Trophoblast cell (in vitro differentiated cells and primary cell): ENCODE results near the gene GABARAPL1.

Source experiments
- DNase-seq, 2 donors: peaks; one replicate each; pipeline ENCODE4 v3.0.0-alpha.2; 2016
- H2AFZ ChIP-seq: 2 replicates; pipeline ENCODE4 v1.6.1; 2013; ENCODE audit warnings: low read length, moderate library complexity, mild to moderate bottlenecking; ENCODE audit not compliant: insufficient read depth, poor library complexity
- H2AK5ac ChIP-seq: 2 replicates; pipeline ENCODE4 v1.6.1; 2013; ENCODE audit warnings: mild to moderate bottlenecking, low read length
- H2BK120ac ChIP-seq: 2 replicates; pipeline ENCODE4 v1.6.1; 2013; ENCODE audit warnings: low read length, mild to moderate bottlenecking, moderate library complexity; ENCODE audit not compliant: insufficient read depth, poor library complexity
- H2BK12ac ChIP-seq: 2 replicates; pipeline ENCODE4 v1.6.1; 2013; ENCODE audit warnings: mild to moderate bottlenecking, low read length, moderate library complexity
- H2BK5ac ChIP-seq: 2 replicates; pipeline ENCODE4 v1.6.1; 2013; ENCODE audit warnings: low read length, low read depth, moderate library complexity, mild to moderate bottlenecking; ENCODE audit not compliant: poor library complexity
- H3K14ac ChIP-seq: 2 replicates; pipeline ENCODE4 v1.6.1; 2013; ENCODE audit warnings: mild to moderate bottlenecking, low read length
- H3K18ac ChIP-seq: 2 replicates; pipeline ENCODE4 v1.6.1; 2013; ENCODE audit warnings: mild to moderate bottlenecking, low read length
- H3K23ac ChIP-seq: 2 replicates; pipeline ENCODE4 v1.6.1; 2013; ENCODE audit warnings: low read length
- H3K27ac ChIP-seq: 2 replicates; pipeline ENCODE4 v1.5.1; 2013; ENCODE audit warnings: low read depth, mild to moderate bottlenecking, inconsistent platforms, low read length, moderate library complexity
- H3K27me3 ChIP-seq: 2 replicates; pipeline ENCODE4 v1.6.1; 2013; ENCODE audit warnings: inconsistent platforms, mild to moderate bottlenecking, low read length, moderate library complexity; ENCODE audit not compliant: insufficient read depth
- H3K36me3 ChIP-seq, 2 experiments: 1 replicate in 1 of 2; 2 replicates in 1 of 2; pipeline ENCODE4 v1.6.1; 2013; ENCODE audit warnings: low read length in 2 of 2, mild to moderate bottlenecking in 2 of 2, moderate library complexity in 1 of 2; ENCODE audit not compliant: insufficient read depth in 2 of 2, control insufficient read depth in 1 of 2
- H3K4ac ChIP-seq: 2 replicates; pipeline ENCODE4 v1.6.1; 2013; ENCODE audit warnings: low read depth, mild to moderate bottlenecking, low read length, moderate library complexity
- H3K4me1 ChIP-seq, 2 experiments: 1 replicate in 1 of 2; 2 replicates in 1 of 2; pipeline ENCODE4 v1.6.1; 2013; ENCODE audit warnings: low read length in 2 of 2, mild to moderate bottlenecking in 2 of 2, moderate library complexity in 1 of 2; ENCODE audit not compliant: insufficient read depth in 2 of 2, control insufficient read depth in 1 of 2
- H3K4me2 ChIP-seq: 2 replicates; pipeline ENCODE4 v1.6.1; 2013; ENCODE audit warnings: inconsistent platforms, mild to moderate bottlenecking, low read length, moderate library complexity
- H3K4me3 ChIP-seq: 2 replicates; pipeline ENCODE4 v1.5.1; 2013; ENCODE audit warnings: mild to moderate bottlenecking, low read depth, low read length, inconsistent platforms
- H3K79me1 ChIP-seq: one replicate; pipeline ENCODE4 v1.6.1; 2013; ENCODE audit warnings: low read length
- H3K79me2 ChIP-seq: 2 replicates; pipeline ENCODE4 v1.6.1; 2013; ENCODE audit warnings: low read length, mild to moderate bottlenecking; ENCODE audit not compliant: control insufficient read depth, insufficient read depth, poor library complexity
- H3K9ac ChIP-seq: 2 replicates; pipeline ENCODE4 v1.6.1; 2013; ENCODE audit warnings: mild to moderate bottlenecking, low read length
- H3K9me3 ChIP-seq: 2 replicates; pipeline ENCODE4 v1.6.1; 2013; ENCODE audit warnings: low read depth, mild to moderate bottlenecking, control low read depth, inconsistent platforms, low read length; ENCODE audit not compliant: insufficient read depth
- H4K12ac ChIP-seq: 2 replicates; pipeline ENCODE4 v1.6.1; 2013; ENCODE audit warnings: low read depth, mild to moderate bottlenecking, low read length, moderate library complexity
- H4K8ac ChIP-seq: 2 replicates; pipeline ENCODE4 v1.6.1; 2013; ENCODE audit warnings: low read depth, mild to moderate bottlenecking, low read length, moderate library complexity
- H4K91ac ChIP-seq: one replicate; pipeline ENCODE4 v1.6.1; 2013; ENCODE audit warnings: low read depth, mild to moderate bottlenecking, low read length, moderate library complexity
- WGBS: extraction: QIAGEN DNeasy Blood & Tissue Kit; methylation state at CpG from one replicate; pipeline ENCODE4 v1.1.7; 2013; ENCODE audit warnings: missing lambda C conversion rate; ENCODE audit not compliant: insufficient read length, insufficient coverage; ENCODE audit errors: extremely low coverage; 5-methylcytosine and 5-hydroxymethylcytosine counted together

The GABARAPL1 gene

DNA sequence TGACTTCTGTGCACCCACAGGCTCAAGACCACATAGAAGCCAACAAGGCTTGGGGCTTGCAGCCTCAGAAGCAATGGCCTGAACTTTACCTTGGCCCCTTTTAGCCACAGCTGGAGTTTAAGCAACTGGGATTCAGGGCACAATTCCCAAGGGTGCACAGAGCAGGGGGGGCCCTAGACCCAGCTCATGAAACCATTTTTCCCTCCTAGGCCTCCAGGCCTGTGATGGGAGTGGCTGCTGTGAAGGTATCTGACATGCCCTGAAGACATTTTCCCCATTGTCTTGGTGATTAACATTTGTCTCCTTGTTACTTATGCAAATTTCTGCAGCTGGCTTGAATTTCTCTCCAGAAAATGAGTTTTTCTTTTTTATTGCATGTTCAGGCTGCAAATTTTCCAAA lies 21.9 kb downstream of the GABARAPL1 start:
- no peaks in the 10 kb centered on the region for H3K4me1 ChIP-seq
- DNase-seq, result no peak
- H3K14ac ChIP-seq, result no peak overlapping the region
- H3K23ac ChIP-seq, result no peak overlapping the region
- no peaks in the 10 kb centered on the region for H3K79me2 ChIP-seq
- no peak overlapping the region for H3K4me2 ChIP-seq
- H2BK120ac ChIP-seq, result no peak overlapping the region
- no peaks in the 10 kb centered on the region for H3K27me3 ChIP-seq
- H4K91ac ChIP-seq, result no peak overlapping the region
- no peak overlapping the region for H2BK5ac ChIP-seq
- H2AK5ac ChIP-seq, result no peak overlapping the region
- no peak overlapping the region for H2BK12ac ChIP-seq
- H3K9me3 ChIP-seq, result peaks cover 10% of the 10 kb centered on the region
- H3K18ac ChIP-seq, result no peak overlapping the region
- H3K4ac ChIP-seq, result no peak overlapping the region
- H3K79me1 ChIP-seq, result no peaks in the 10 kb centered on the region
- no peaks in the 10 kb centered on the region for H3K36me3 ChIP-seq
- H3K9ac ChIP-seq, result no peak overlapping the region
- no peak overlapping the region for H3K4me3 ChIP-seq
- H4K12ac ChIP-seq, result no peak overlapping the region
- no peak overlapping the region for H4K8ac ChIP-seq
- H3K27ac ChIP-seq, result no peak overlapping the region
- H2AFZ ChIP-seq, result no peak overlapping the region

DNA sequence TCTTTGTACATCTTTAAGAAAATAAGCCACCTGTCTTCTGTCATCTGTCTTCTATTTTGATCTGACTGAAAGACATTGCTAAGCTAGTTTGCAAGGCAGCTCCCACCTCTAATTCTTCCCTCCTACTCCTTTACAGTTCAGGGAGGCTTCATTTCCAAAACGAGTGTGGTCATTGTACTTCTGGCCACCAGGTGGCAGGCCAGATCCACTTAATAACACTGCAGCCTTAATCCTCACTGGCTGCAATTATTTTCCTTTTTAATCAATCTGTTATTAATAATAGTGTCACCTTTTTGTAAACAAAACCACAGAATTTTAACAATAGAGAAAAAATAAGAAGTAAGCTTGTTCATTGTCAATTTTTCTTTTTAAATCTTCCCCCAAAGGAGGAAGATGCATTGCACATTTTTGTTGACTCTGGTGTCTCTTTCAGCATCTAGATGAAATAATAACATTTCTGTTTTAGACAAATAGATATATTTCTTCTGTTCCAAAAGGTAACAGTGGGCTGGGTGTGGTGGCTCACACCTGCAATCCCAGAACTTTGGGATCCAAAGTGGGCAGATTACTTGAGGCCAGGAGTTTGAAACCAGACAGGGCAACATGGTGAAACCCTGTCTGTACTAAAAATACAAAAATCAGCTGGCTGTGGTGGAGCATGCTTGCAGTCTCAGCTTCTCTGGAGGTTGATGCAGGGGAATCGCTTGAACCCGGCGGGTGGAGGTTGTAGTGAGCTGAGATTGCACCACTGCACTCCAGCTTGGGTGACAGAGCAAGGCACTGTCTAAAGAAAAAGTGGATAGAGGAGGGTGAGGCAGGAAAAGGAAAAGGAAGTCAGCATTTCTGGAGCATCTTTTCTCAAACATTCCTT lies 23.3 kb downstream of the GABARAPL1 start:
- Histone ChIP-seq H3K9me3 (peaks cover 10% of the 10 kb centered on the region), H2AK5ac (no peak overlapping the region), H3K4me3 (no peak overlapping the region), H3K36me3 (no peaks in the 10 kb centered on the region), H4K91ac (no peak overlapping the region), H3K9ac (no peak overlapping the region), H3K27ac (no peak overlapping the region), H3K14ac (no peak overlapping the region), H4K8ac (no peak overlapping the region), H3K4me2 (no peak overlapping the region), H3K79me1 (no peaks in the 10 kb centered on the region), H3K4me1 (no peaks in the 10 kb centered on the region), H2BK5ac (no peak overlapping the region), H3K4ac (no peak overlapping the region), H3K23ac (no peak overlapping the region), H3K18ac (no peak overlapping the region), H3K27me3 (no peaks in the 10 kb centered on the region), H4K12ac (no peak overlapping the region), H2AFZ (no peak overlapping the region), H2BK12ac (no peak overlapping the region), H2BK120ac (no peak overlapping the region), H3K79me2 (no peaks in the 10 kb centered on the region)
- WGBS, result no CpG with 5 or more reads among the region's 4 CpGs
- peak in 1 of 2 donors; percentile 73 for DNase-seq

DNA sequence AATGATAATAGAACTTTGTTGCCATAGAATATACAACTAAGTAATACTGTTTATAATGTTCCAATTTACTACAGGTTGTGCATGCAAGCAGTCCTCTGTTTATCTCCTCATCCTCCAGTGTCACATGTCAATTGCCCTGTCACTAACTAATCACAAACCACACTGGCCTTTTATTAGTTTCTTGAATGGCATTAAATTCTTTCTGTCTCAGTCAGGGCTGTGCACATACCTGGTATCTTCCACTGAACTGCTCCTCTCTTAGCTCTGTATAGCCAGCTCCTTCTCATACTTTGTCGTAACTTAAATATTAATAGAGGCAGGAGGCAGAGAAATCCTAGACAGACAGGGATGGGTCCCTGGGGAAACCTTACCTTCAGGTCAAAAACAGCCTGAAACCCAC lies 24.0 kb downstream of the GABARAPL1 start:
- Histone ChIP-seq H3K4me1 (no peaks in the 10 kb centered on the region), H3K9ac (no peak overlapping the region), H3K23ac (no peak overlapping the region), H2BK5ac (no peak overlapping the region), H3K27me3 (no peaks in the 10 kb centered on the region), H3K4ac (no peak overlapping the region), H3K4me2 (no peak overlapping the region), H2BK12ac (no peak overlapping the region), H2AFZ (no peak overlapping the region), H2AK5ac (no peak overlapping the region), H4K8ac (no peak overlapping the region), H3K36me3 (no peaks in the 10 kb centered on the region), H3K14ac (no peak overlapping the region), H3K9me3 (peaks cover 10% of the 10 kb centered on the region), H3K27ac (no peak overlapping the region), H4K12ac (no peak overlapping the region), H3K79me2 (no peaks in the 10 kb centered on the region), H2BK120ac (no peak overlapping the region), H3K18ac (no peak overlapping the region), H3K79me1 (no peaks in the 10 kb centered on the region), H3K4me3 (no peak overlapping the region), H4K91ac (no peak overlapping the region)
- no peak for DNase-seq
- no CpG with 5 or more reads among the region's 1 CpG for WGBS

DNA sequence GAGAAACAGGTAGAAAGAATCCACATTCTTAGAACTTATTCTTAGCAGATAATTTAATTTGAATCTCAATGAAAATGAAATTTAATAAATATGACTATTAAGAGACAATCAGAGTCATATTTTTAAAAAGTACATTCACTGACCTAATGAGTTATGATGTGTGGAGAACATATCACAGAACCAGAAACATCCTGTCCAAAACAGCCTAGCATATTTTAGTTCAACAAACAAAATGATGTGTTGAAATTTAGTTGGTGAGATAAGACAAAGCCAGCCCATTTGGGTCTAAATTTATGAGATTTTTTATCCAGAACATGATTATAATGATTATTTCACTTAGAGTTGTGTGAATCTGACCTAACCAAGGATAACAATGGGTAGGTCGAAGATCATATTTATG lies 25.8 kb downstream of the GABARAPL1 start:
- Histone ChIP-seq H3K23ac (no peak overlapping the region), H2BK5ac (no peak overlapping the region), H3K9ac (no peak overlapping the region)

More for the DNA sequence above, 25.8 kb downstream of the GABARAPL1 start:
- Histone ChIP-seq H3K79me2 (no peaks in the 10 kb centered on the region), H3K9me3 (peaks cover 10% of the 10 kb centered on the region), H4K91ac (no peak overlapping the region), H3K4me2 (no peak overlapping the region), H2AFZ (no peak overlapping the region), H3K27me3 (no peaks in the 10 kb centered on the region), H3K14ac (no peak overlapping the region), H3K18ac (no peak overlapping the region), H4K8ac (no peak overlapping the region), H4K12ac (no peak overlapping the region), H2BK12ac (no peak overlapping the region), H3K4me3 (no peak overlapping the region), H3K79me1 (no peaks in the 10 kb centered on the region), H3K36me3 (no peaks in the 10 kb centered on the region), H3K4me1 (no peaks in the 10 kb centered on the region), H2AK5ac (no peak overlapping the region), H3K27ac (no peak overlapping the region), H2BK120ac (no peak overlapping the region), H3K4ac (no peak overlapping the region)
- DNase-seq, result no peak
- no CpG with 5 or more reads among the region's 1 CpG for WGBS
